Stimulated activated CD8-positive, alpha-beta memory T cell treated with anti-CD3 and anti-CD28 coated beads, Interleukin-12 subunit alpha, Interleukin-12 subunit beta, amount 100 ng/mL, for 4 hours (primary cell): Measurements from ENCODE around the gene PIP5K1B.

Experiments
- DNase-seq: peaks from one replicate; pipeline ENCODE4 v3.0.0-alpha.2; 2020; ENCODE audit warnings: low read depth

The PIP5K1B gene

DNA sequence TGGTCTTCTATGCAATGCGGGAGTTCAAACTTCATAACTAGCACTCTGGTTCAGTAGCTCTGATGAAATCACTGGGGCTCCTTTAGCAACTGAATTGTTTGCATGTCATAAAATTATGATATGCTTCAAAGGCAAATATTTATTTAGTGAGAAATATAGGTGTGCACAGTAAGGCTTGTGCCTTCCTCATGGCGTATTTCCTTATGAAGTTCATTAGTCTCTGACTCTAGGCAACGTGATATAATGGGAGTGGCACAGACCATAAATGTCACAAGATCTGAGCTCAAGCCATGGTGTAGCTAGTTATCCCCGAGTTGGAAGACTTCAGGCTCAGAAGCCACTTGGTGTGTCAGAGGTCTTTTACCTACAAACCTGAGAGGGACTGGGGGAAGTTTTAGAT is 35.5 kb downstream of the PIP5K1B start:
- no peak for DNase-seq

DNA sequence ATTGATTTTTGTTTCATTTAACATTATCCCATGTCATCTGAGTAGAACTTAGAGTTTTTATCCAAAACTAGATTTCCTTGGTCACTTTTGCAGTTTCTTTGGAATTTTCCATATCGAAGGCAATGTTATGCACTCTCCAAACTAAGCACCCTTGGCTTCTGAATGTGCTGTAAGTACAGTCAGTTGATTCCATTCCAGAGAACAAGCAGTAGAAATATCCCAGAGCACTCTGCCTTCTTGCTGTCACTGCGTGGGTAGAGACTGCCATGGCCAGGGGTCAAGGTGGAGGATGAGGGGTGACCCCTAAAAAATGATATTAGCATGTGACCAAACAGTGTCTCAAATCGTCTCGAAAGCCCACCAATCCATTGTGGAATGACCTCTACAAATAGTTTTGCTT is 36.2 kb downstream of the PIP5K1B start:
- DNase-seq, result no peak

DNA sequence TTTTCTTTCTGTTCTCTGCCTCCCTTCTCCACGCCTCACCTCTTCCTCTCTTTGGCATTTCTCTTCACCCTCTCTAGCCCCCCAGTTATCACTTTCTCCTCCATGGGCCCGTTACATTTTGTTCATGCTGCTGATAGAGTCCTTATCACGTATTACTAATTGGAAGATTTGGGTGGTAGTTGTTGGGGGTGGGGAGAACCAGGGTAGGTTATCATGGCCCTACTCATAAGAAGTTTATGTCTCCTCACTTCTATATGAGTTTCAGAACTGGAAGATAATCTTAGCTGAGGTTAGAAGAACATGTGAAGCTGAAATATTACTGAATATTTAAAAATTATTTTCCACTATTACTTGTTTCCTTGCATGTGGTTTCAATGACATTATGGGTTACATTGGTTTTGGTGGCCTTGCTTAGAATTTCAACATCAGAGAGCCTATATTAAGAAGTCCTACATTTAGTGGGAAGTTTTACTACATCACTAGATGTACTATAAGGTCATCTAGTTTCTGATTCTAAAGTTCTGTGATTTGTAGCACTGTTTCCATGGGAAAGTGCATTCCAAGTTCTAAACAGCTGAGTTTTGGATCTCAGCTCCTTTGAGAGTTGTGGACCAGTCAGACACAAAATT is 36.8 kb downstream of the PIP5K1B start:
- DNase-seq, result no peak

GRCh38 chr9:68742333-68742730 is 37.3 kb downstream of the PIP5K1B start:
- no peak for DNase-seq

DNA sequence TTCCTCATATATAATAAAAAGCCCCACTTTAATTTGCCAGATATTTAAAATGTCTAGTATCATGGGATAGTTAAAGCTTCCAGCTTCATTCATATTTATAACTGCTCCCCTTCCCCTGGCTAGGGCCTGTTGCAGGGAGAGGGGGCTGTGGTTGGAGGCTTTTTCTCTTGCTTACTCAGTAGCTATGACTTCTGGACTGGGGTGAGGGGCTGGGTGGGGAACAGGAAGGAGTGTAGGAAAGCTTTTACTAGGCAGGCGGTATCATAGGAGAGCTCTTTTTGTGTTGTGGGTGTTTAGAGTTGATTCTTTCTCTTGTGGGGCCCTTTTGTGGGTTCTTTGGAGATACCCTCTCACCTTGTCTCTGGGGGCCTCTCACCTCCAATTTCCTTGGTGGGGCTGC is 39.4 kb downstream of the PIP5K1B start:
- no peak for DNase-seq

- DNase-seq, result no peak
Observed at GRCh38 chr9:68746525-68746924, 41.5 kb downstream of the PIP5K1B start.

DNA sequence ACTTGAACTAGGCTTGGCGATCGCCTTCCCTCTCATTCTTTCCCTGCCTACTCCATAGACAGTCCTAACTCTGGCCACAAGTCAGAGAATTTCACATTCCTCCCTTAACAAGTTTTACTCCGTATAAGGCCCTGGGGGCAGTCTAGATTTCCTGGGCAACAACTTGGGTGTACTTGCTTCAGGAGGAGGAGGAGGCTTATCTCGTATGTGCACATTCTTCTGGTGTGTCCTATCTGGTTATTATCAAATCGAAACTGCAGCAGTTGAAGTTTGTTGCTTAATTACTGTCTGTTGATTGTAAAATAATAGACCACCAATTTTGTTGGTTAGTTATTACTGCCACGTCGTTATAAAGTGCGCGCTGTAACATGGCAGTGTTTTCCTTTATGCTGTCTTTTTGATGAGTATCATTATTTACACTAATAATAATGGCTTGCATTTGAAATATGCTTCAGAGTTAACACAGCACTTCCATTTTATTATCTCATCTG is 42.0 kb downstream of the PIP5K1B start:
- no peak for DNase-seq

GRCh38 chr9:68749135-68749534 is 44.1 kb downstream of the PIP5K1B start:
- DNase-seq, result no peak

GRCh38 chr9:68749579-68750159 is 44.6 kb downstream of the PIP5K1B start:
- no peak for DNase-seq

- DNase-seq, result no peak
Observed at GRCh38 chr9:68750255-68750654, 45.2 kb downstream of the PIP5K1B start.

DNA sequence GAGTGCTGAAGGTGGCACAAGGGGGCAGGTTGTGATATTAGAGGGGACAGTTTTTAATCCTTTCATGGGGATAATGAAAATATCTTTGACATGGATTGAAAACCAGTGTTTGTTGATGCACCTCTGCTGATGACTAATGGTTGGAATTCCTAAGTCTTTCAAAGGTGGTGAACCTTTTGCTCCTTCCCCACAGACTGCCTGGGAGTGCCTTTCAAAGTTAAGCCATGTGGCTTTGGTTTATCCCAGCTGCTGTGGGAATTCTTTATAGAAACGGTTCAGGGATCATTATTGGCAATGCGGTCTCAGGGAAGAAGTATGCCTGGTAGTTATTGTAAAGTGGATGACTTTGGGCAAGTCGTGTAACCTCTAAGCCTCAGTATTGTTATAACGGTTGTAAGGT is 45.7 kb downstream of the PIP5K1B start:
- DNase-seq, result no peak

DNA sequence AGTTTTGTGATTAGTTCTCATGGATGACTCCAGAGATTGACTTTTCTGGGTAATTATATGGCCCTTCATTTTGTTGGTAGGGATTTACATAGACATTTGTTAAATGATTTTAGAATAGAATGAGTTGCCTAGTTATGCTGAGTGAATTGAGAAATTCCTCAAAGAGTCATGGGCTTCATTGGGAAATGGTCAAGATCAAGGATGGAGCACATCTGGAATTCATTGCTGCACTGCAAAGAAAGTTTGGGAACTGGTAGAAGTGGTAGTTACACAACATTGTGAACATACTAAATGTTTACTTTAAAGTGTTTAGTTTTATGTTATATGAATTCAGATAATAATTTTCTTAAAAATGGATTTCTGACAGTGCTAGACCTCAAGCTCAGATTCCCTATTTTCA is 46.5 kb downstream of the PIP5K1B start:
- no peak for DNase-seq

DNA sequence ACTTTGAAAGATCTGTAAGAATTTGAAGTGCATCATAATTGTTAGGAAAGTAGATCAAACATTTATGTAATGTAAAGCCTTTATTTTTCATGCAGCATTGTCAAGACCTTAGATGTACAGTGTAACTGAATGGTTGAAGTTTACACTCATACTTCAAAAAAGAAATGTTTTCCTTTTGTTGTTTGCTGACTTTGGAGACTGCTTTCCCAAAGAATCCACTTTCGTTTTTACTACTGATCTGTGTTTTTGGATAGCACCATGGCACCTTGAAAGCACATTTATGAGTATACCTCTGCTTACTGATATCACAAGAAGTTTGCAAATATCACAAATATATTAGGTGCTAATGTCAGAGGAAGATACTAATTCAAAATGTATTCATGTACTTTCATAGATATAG is 50.0 kb downstream of the PIP5K1B start:
- DNase-seq, result no peak

GRCh38 chr9:68755752-68756151 is 50.7 kb downstream of the PIP5K1B start:
- no peak for DNase-seq

DNA sequence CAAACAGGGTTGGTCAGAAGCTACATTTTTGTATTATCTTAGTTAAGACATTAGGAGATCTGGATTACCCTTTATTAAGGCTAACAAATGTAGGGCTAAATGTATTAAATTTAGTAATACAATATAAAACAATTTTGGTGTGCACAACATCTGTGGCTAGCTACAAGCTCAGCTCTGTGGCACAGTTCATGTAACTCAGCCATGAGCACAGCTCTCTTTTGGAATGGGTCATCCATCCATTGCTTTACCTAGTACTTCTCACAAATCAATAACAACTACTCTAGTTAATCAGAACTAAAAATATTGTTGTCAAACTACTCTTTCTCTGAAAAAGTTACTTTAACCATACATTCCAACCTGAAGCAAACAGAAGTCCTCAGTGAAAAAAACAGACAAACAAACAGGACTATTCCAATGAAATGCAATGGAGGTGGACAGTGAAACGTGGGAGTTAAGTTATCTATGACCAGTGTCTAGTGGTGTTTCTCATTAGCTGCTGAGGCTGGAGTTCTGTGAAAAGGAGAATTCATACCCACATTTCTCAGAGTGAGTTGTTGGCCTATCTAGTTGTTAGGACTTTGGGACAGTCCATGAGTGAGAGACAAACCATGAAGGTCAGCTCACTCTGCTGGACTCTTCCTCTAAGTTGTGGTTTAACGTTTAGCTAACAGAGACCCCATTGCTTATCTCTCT is 55.1 kb downstream of the PIP5K1B start:
- no peak for DNase-seq

- DNase-seq, result no peak
Observed at GRCh38 chr9:68760674-68761333, 55.8 kb downstream of the PIP5K1B start.

GRCh38 chr9:68762570-68762969 is 57.5 kb downstream of the PIP5K1B start:
- DNase-seq, result no peak

GRCh38 chr9:68763104-68763503 is 58.1 kb downstream of the PIP5K1B start:
- no peak for DNase-seq

GRCh38 chr9:68768619-68769018 is 63.6 kb downstream of the PIP5K1B start:
- no peak for DNase-seq

DNA sequence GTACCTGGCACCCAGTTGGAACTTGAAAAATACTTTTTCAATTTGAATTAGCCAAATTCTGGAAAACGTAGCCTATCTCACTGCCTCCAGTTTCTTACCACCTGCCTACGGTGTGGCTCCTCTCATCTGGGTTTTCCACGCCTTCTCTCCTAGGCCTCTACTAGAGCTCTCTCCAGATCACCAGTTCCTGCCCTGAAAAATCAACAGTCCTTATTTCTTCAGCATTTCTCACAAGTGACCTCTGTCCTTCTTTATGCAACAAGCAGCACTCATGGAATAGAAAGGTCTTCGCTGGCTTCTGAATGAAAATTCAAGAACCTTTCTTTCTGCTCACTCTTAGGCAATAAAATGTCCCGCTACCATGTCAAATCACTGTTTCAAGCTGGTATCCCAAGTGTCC is 64.8 kb downstream of the PIP5K1B start:
- DNase-seq, result no peak

DNA sequence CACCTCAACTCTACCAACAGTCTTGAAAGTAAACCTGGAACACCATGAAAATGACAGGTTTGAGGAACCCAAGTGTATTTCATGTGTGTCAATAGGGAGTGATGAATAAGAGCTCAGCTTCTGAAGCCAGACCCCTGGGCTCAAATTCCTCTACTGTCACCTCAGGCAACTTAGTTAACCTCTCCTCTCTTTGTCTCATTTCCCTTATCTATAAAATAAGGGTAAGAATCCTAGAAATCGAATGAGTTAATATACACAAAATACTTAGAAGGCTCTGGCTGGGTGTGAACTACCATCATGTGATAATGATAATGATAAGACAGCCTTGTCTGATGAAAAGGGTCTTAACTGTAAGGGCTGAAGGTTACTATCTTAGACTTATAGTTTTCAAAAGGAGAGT is 66.3 kb downstream of the PIP5K1B start:
- DNase-seq, result no peak

- no peak for DNase-seq
Observed at GRCh38 chr9:68775003-68775730, 70.1 kb downstream of the PIP5K1B start.
